Measurements from ENCODE around the gene CHD6. TPM values are rescaled to one million over a fixed set of nuclear protein-coding genes. Genes with fewer than 3 reads are reported as not detected.

The CHD6 gene
- total and polyA plus RNA-seq, 7 experiments from 2014 or later: 46.3 to 132 (median 94.6) TPM

GRCh38 chr20:41352106-41352505, 266.1 kb downstream of the CHD6 start:
- POLR2A ChIA-PET: no interaction called here
- Histone ChIP-seq H3K4me3 (ENCODE audit: low read length) (no peak overlapping the region), H3K27me3 (ENCODE audit: control insufficient read depth in 2 of 2, insufficient read depth in 2 of 2, low read length in 2 of 2) (no peaks in the 10 kb centered on the region), H3K27ac (ENCODE audit: low read depth, low read length) (no peak overlapping the region), H3K4me1 (ENCODE audit: control insufficient read depth in 2 of 2, insufficient read depth in 2 of 2, low read length in 2 of 2) (no peaks in the 10 kb centered on the region), H3K9me3 (ENCODE audit: control insufficient read depth in 2 of 3, low read length in 3 of 3) (no peaks in the 10 kb centered on the region), H3K36me3 (ENCODE audit: control insufficient read depth in 2 of 3, insufficient read depth in 3 of 3, low read length in 3 of 3) (no peaks in the 10 kb centered on the region)
- no peaks in the 10 kb centered on the region for H3K4me1 Mint-ChIP-seq
- H3K36me3 Mint-ChIP-seq: no peaks in the 10 kb centered on the region
- intact Hi-C loops (cut with micrococcal nuclease): no loop called here
- DNase-seq (no peak), ATAC-seq (no peak)
- peaks cover 0 to 3% (median 0%) of the 10 kb centered on the region in 5 donors for H3K27me3 Mint-ChIP-seq
- CTCF ChIA-PET: no interaction called here
- no peaks in the 10 kb centered on the region for H3K9me3 Mint-ChIP-seq
- no peak overlapping the region for H3K27ac Mint-ChIP-seq
- H3K4me3 Mint-ChIP-seq: no peak overlapping the region

Data from naive thymus-derived CD4-positive, alpha-beta T cell (primary cell).